ENCODE data around the gene APLP1.
"Not testable (repeated sequence)": the region's sequence is repeated elsewhere in the genome, so short reads cannot be mapped to it uniquely, and the experiment has no call there.

APLP1 gene

DNA sequence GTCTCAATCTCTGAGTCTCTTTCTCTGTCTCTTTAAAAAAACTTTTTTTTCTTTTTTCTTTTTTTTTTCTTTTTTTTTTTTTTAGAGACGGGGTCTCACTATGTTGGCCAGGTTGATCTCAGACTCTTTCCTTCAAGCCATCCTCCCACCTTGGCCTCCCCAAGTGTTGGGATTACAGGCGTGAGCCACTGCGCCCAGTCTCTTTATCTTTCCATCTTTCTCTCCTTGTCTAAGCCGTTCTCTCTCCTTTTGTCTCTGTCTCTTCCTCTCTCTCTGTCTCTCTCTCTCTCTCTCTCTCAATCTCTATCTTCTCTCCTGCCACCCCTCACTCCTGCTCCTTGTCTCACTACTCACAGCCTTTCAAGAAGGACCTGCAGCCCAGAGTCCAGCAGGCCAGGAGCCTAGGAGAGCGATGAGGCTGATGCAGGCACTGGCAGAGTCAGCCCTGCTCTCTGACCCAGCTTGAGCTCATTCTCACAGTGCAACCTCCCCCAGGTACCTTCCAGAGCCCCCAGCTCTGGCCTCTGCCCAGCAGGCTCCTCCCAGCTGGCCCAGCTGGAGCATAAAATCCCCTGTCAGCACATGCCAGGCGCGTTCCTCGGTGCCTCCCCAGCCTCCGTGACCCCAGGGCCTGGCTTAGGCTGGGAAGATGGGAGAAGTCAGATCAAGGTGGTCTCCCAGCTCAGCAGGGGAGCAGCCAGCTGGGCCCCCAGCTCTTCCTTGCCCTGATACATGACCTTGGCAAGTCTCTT is 16.2 kb upstream of the APLP1 start, which contains the start of gene NPHS1:
Gene NPHS1, minus strand, starts transcription at position 476 of the 752 bp plus-strand sequence. CDS start 667 bp downstream, outside the sequence.
- DNase-seq (ENCODE audit: low spot score), result no peak

GRCh38 chr19:35853038-35853756 is 15.2 kb upstream of the APLP1 start:
- DNase-seq (ENCODE audit: low spot score), result no peak

- no peak for DNase-seq (ENCODE audit: low spot score)
Observed at GRCh38 chr19:35856546-35857149, 11.7 kb upstream of the APLP1 start, which contains the start of gene KIRREL2. Gene KIRREL2 (plus strand): TSS chr19:35856911. CDS start chr19:35857120, 209 bp downstream.

DNA sequence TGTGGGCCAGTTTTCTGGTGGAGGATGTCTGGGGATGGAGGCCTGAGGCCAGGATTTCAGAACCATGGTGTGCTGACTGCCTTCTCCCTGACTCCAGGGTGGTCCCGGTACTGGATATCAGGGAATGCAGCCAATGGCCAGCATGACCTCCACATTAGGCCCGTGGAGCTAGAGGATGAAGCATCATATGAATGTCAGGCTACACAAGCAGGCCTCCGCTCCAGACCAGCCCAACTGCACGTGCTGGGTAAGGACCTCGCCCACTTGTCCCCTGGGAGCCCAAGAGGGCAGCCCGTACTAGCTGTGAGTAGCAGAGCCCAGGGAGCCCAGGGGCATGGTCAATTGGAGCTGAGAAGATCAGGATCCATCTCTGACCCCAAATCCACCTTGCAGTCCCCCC is 10.1 kb upstream of the APLP1 start:
- no peak for DNase-seq (ENCODE audit: low spot score)

- DNase-seq (ENCODE audit: low spot score), result no peak
Observed at GRCh38 chr19:35859414-35859813, 9.0 kb upstream of the APLP1 start.

DNA sequence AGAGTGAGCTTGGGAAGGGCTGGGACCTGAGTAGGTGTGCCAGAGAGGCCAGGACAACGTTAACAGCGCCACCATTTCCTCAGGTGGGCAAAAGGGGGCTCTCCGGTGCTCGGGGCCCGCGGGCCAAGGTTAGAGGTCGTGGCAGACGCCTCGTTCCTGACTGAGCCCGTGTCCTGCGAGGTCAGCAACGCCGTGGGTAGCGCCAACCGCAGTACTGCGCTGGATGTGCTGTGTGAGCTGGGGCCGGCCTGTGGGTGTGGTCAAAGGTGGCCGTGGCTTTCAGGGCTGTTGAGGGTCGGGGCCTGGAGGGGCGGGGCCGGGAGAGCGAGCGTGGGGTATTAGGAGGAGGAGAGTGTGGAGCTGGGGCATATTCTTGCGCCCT is 7.9 kb upstream of the APLP1 start:
- no peak for DNase-seq (ENCODE audit: low spot score)

GRCh38 chr19:35860818-35861639 is 7.3 kb upstream of the APLP1 start:
- DNase-seq (ENCODE audit: low spot score), result no peak

GRCh38 chr19:35861640-35862160 is 6.7 kb upstream of the APLP1 start:
- no peak for DNase-seq (ENCODE audit: low spot score)

DNA sequence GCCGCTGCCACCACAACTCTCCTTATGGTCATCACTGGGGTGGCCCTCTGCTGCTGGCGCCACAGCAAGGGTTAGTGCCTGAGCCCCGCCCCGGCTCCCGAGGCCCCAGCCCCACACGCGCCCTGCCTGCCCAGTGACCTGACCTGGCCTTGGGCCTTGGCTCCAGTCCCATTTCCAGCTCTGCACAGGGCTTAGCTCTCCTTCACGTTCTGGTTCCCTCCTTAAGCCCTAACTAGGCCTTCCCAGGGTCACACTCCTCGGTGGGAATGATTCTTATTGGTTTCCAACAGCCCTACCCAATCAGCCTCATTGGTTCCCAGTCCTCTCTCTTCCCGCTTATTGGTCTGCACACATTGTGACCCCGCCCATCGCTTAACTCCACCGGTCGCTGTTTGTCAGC is 5.8 kb upstream of the APLP1 start:
- no peak for DNase-seq (ENCODE audit: low spot score)

DNA sequence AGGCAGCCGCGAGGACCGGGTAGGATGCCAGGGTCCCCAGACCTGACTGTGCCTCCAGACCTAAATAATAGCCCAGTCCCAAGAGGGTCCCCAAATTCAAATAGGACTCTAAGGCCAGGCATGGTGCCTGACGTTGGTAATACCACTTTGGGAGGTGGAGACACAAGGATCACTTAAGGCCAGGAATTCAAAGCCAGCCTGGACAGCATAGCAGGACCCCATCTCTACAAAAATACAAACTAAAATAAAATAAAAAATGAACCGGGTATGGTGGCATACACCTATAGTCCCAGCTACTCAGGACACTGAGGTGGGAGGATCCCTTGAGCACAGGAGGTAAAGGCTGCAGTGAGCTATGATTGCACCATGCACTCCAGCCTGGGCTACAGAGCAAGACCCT is 5.4 kb upstream of the APLP1 start:
- no peak for DNase-seq (ENCODE audit: low spot score)

GRCh38 chr19:35868823-35869326 is 501 bp downstream of the APLP1 start:
- no peak for DNase-seq (ENCODE audit: low spot score)

DNA sequence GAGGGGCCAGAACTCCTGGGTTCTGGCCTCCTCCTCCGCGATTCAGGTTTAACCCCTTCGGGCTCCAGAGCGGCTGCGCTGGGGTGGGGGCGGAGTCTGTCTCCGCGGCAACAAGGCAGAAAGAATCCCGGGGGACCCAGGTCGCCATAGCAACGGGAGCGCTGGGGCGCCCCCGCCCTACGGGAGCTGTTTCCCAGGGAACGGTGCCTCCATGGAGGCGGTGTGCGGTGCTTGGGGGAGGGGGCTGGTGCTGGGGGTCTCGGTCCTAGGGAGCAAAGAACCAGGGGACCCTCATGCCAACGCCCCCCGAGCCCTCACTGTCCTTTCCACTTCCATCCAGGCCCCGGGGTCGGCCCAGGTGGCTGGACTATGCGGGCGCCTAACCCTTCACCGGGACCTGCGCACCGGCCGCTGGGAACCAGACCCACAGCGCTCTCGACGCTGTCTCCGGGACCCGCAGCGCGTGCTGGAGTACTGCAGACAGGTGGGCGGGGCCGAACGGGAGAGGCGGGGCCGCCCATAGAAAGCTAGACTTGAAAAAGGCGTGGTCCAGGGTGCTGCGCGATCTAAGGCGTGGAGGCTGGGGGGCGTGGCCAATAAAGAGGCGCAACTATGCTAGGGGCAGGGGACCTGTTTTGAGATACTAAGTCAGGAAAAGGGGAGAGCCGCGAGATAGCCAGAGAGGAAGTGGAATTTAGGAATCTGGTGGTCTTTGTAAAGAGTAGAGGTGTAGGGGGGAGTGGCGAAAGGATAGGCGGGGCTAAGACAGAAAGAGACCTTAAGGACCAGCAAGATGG is 1.2 kb downstream of the APLP1 start:
- peak; percentile 47 for DNase-seq (ENCODE audit: low spot score)

DNA sequence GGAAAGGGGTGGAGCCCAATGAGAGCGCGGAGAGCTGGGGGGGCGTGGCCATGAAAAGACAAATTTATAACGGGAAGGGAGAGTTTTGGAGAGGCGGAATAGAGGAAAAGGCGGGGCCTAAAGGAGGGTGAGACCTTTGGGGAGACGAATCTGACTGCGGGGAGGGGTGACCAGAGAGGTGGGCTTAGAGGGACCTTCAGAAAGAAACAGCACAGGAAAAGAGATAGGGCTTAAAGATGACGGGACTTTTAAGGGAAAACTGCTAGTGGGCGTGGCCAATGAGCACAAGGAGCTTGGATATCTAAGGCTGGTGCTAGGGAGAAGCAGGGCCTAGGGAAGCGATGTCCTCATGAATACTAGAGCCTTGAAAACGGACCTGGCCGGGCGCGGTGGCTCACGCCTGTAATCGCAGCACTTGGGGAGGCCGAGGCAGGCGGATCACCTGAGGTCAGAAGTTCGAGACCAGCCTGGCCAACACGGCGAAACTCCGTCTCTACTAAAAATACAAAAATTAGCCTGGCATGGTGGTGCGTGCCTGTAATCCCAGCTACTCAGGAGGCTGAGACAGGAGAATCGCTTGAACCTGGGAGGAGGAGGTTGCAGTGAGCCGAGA is 1.9 kb downstream of the APLP1 start:
- not testable (repeated sequence) for DNase-seq (ENCODE audit: low spot score)

DNA sequence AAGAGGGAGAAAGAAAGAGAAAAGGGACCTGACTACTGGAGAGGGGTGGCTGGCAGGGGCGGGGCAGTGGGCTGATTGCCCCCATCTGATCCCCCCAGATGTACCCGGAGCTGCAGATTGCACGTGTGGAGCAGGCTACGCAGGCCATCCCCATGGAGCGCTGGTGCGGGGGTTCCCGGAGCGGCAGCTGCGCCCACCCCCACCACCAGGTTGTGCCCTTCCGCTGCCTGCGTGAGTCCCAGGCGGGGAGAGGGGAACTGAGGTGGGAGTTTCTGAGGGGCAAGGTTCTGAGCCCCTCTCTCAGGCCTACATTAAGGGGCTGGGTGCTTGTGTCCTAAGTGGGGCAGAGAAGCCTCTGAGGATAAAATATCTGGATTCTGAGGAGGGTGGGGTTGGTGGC is 2.4 kb downstream of the APLP1 start:
- no peak for DNase-seq (ENCODE audit: low spot score)

GRCh38 chr19:35871611-35872010 is 3.2 kb downstream of the APLP1 start:
- DNase-seq (ENCODE audit: low spot score), result no peak

DNA sequence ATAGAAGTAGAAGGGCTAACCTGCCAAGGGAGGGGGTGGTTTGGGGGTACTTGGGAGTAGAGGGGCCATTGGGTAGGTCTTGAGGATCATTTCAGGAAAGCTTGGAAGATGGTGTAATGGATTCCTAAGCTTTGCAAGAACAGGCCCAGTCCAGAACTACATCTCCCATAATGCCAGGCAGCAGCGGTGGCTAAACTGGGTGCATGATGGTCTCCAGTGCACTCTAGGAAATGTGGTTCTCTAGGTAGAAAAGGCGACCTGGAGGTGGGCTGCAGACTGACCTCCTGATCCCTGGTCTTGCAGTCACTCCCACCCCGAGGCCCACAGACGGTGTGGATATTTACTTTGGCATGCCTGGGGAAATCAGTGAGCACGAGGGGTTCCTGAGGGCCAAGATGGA is 3.8 kb downstream of the APLP1 start:
- no peak for DNase-seq (ENCODE audit: low spot score)

DNA sequence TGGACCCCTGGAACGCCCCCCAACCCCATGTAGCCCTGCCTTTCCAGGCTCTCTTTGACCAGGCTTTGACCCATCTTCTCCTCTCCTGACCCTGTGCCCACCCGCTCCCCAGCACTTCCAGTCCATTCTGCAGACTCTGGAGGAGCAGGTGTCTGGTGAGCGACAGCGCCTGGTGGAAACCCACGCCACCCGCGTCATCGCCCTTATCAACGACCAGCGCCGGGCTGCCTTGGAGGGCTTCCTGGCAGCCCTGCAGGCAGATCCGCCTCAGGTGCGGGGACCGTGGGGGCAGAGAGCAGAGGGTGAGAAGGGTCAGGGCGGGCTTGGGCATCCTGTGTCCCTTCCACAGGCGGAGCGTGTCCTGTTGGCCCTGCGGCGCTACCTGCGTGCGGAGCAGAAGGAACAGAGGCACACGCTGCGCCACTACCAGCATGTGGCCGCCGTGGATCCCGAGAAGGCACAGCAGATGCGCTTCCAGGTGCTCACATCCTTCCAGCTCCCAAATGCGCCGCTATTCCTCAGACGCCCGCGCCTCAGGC is 6.1 kb downstream of the APLP1 start:
- no peak for DNase-seq (ENCODE audit: low spot score)

DNA sequence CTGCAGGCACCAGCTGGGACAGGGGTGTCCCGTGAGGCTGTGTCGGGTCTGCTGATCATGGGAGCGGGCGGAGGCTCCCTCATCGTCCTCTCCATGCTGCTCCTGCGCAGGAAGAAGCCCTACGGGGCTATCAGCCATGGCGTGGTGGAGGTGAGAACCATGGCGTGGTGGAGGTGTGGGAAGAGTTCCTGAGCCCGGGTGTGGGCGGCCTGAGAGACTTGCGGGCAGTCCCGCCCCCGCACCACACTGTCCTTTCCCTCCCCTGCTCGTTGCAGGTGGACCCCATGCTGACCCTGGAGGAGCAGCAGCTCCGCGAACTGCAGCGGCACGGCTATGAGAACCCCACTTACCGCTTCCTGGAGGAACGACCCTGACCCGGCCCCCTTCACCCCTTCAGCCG is 10.7 kb downstream of the APLP1 start:
- DNase-seq (ENCODE audit: low spot score), result no peak

DNA sequence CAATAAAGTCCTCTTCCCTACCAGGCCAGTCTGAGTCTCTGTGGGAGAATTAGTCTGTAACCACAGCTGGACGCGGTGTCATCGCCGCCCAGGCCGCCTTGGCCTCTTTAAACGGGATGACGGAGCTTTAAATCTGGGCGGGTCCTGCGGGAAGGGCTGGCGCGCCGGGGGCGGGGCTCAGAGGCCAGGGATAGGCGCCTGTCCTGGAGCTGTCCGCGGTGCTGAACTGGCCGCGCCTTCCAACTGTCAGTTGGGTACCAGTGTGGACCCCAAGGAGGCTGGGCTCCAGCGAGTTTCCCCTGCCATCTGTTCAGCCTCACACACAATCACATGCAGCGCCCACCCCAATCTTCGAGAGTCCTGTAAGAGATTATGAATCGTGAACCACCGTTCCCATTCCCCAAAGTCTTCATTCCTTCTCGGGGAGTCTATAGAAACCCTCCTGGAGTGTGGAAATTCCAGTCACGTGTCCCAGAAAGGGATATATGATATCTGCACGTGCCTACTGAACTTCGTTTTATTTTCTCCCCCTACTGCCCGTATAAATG is 11.5 kb downstream of the APLP1 start:
- DNase-seq (ENCODE audit: low spot score), result peak; percentile 90
